Liver (tissue), 3 donors: ENCODE data around the gene PGAM4.

Experiments used
- CTCF ChIP-seq: fragments of 150-350 bp; IDR thresholded peaks from 2 replicates; pipeline ENCODE4 v1.5.1; 2017; ENCODE audit warnings: improper control_type of control experiment, low read depth, low read length; ENCODE audit not compliant: missing input control
- JUND ChIP-seq, 2 donors: IDR thresholded peaks; 2 replicates each; pipeline ENCODE4 v1.6.1; 2016; ENCODE audit warnings: antibody characterized with exemption in 2 of 2
- RAD21 ChIP-seq, 2 donors: IDR thresholded peaks; 2 replicates each; pipeline ENCODE4 v1.6.1; 2016; ENCODE audit warnings: antibody characterized with exemption in 2 of 2, mild to moderate bottlenecking in 2 of 2
- REST ChIP-seq: IDR thresholded peaks from 2 replicates; pipeline ENCODE4 v1.6.1; 2016; ENCODE audit warnings: antibody characterized with exemption, mild to moderate bottlenecking
- ZBTB33 ChIP-seq: IDR thresholded peaks from 2 replicates; pipeline ENCODE4 v1.6.1; 2016; ENCODE audit warnings: antibody characterized with exemption
- donor health status: healthy.
- donor health status: healthy.

GRCh38 chrX:77977518-77977917 lies 8.1 kb upstream of the PGAM4 start:
- TF ChIP-seq CTCF (no peak), JUND (IDR thresholded peaks at IDR 0.05) (no peak), REST (no peak), RAD21 (IDR thresholded peaks at IDR 0.05) (no peak), ZBTB33 (no peak)
